ENCODE measurements around the gene WWC1. TPM values are rescaled to one million over a fixed set of nuclear protein-coding genes. Genes with fewer than 3 reads are reported as not detected.

Gene WWC1
- total RNA-seq, 1 experiment from 2014 or later, result 190 TPM

DNA sequence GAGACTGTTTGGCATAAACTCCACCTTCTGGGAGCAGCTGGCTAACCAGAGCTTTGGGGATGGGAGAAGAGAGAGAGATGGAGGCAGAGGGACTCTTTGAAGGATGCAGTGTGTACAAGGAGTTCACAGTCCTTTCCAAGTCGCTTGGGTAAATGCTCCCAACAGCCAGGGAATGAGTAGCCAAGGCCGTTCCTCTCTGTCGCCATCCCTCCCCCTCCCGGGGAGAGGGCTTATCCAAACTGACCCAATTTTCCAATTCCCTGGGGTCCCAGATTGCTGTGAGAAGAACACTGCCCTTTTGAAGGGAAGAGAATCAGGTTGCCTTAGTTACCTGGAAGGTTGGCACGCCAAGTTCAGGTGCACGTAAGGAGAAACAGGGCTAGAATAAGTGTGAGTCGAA lies 7.9 kb downstream of the WWC1 start:
- no peak for DNase-seq
- Mint-ChIP-seq H3K9me3 (ENCODE audit: low read depth, unreplicated experiment) (no peaks in the 10 kb centered on the region), H3K4me1 (ENCODE audit: low read depth, unreplicated experiment) (peaks cover 92% of the 10 kb centered on the region), H3K27me3 (ENCODE audit: unreplicated experiment) (no peaks in the 10 kb centered on the region), H3K4me3 (ENCODE audit: low read depth, unreplicated experiment) (peak overlapping the region; percentile 71), H3K27ac (ENCODE audit: unreplicated experiment) (no peak overlapping the region), H3K36me3 (ENCODE audit: insufficient read depth, unreplicated experiment) (peaks cover 81% of the 10 kb centered on the region)
- BruUV-seq (replicated peaks), result no TSS peak
- CTCF ChIA-PET, result interaction anchor here (1.4 kb wide), 1 partner anchor 16 kb away, joined by 4 read pairs; no protein-coding TSS in a partner anchor
- intact Hi-C loops (cut with micrococcal nuclease; ENCODE audit: unreplicated experiment), result no loop called here
- TF ChIP-seq, protein P1, sequence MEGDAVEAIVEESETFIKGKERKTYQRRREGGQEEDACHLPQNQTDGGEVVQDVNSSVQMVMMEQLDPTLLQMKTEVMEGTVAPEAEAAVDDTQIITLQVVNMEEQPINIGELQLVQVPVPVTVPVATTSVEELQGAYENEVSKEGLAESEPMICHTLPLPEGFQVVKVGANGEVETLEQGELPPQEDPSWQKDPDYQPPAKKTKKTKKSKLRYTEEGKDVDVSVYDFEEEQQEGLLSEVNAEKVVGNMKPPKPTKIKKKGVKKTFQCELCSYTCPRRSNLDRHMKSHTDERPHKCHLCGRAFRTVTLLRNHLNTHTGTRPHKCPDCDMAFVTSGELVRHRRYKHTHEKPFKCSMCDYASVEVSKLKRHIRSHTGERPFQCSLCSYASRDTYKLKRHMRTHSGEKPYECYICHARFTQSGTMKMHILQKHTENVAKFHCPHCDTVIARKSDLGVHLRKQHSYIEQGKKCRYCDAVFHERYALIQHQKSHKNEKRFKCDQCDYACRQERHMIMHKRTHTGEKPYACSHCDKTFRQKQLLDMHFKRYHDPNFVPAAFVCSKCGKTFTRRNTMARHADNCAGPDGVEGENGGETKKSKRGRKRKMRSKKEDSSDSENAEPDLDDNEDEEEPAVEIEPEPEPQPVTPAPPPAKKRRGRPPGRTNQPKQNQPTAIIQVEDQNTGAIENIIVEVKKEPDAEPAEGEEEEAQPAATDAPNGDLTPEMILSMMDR (IDR thresholded peaks at IDR 0.05; ENCODE audit: unreplicated experiment), result no peak

GRCh38 chr5:168300326-168301182 lies 9.1 kb downstream of the WWC1 start:
- no TSS peak for BruUV-seq (replicated peaks)
- TF ChIP-seq, protein P1 (IDR thresholded peaks at IDR 0.05; ENCODE audit: unreplicated experiment), result no peak
- H3K36me3 Mint-ChIP-seq (ENCODE audit: insufficient read depth, unreplicated experiment), result peaks cover 79% of the 10 kb centered on the region
- H3K9me3 Mint-ChIP-seq (ENCODE audit: low read depth, unreplicated experiment), result no peaks in the 10 kb centered on the region
- H3K27me3 Mint-ChIP-seq (ENCODE audit: unreplicated experiment), result no peaks in the 10 kb centered on the region
- peak overlapping the region; percentile 97 for H3K27ac Mint-ChIP-seq (ENCODE audit: unreplicated experiment)
- peak overlapping the region; percentile 71 for H3K4me3 Mint-ChIP-seq (ENCODE audit: low read depth, unreplicated experiment)
- intact Hi-C loops (cut with micrococcal nuclease; ENCODE audit: unreplicated experiment), result loop anchor here (1.0 kb wide), 1 partner anchor 16 kb away; no protein-coding TSS in a partner anchor
- DNase-seq, result no peak
- H3K4me1 Mint-ChIP-seq (ENCODE audit: low read depth, unreplicated experiment), result peaks cover 90% of the 10 kb centered on the region
- CTCF ChIA-PET, result interaction anchor here (0.6 to 2.9 kb wide), 9 partner anchors 10 to 732 kb away, joined by 3 to 37 read pairs (median 8); partner anchors contain the start of gene WWC1

- Mint-ChIP-seq H3K27ac (ENCODE audit: unreplicated experiment) (peak overlapping the region; percentile 97), H3K9me3 (ENCODE audit: low read depth, unreplicated experiment) (no peaks in the 10 kb centered on the region), H3K36me3 (ENCODE audit: insufficient read depth, unreplicated experiment) (peaks cover 71% of the 10 kb centered on the region), H3K4me1 (ENCODE audit: low read depth, unreplicated experiment) (peaks cover 90% of the 10 kb centered on the region), H3K4me3 (ENCODE audit: low read depth, unreplicated experiment) (peak overlapping the region; percentile 71), H3K27me3 (ENCODE audit: unreplicated experiment) (no peaks in the 10 kb centered on the region)
- CTCF ChIA-PET, result interaction anchor here (0.7 to 3.5 kb wide), 13 partner anchors 10 to 1734 kb away, joined by 3 to 41 read pairs (median 8); partner anchors contain the start of gene WWC1
- no TSS peak for BruUV-seq (replicated peaks)
- intact Hi-C loops (cut with micrococcal nuclease; ENCODE audit: unreplicated experiment), result loop anchor here (1.0 kb wide), 1 partner anchor 15 kb away; no protein-coding TSS in a partner anchor
- TF ChIP-seq, protein P1 (IDR thresholded peaks at IDR 0.05; ENCODE audit: unreplicated experiment), result no peak
- DNase-seq, result peak; percentile 90
These were observed 10.3 kb downstream of the WWC1 start for GRCh38 chr5:168301593-168302390.

DNA sequence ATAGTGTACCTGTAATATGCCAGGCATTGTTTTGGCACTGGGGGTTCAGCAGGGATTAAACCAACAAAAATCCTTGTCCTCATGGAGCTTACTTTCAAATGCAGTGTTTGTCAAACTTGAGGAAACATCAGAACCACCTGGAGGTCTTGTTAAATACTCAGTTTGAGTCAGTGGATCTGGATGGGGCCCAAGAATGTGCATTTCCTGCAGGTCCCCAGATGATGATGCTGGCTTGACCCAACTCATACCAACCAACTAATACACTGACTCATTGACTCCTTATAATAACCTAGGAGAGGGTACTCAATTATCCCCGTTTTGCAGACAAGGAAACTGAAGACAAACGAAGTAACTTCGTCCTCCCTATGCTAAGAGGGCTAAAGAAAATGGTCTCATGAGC lies 11.3 kb downstream of the WWC1 start:
- no TSS peak for BruUV-seq (replicated peaks)
- peaks cover 77% of the 10 kb centered on the region for H3K36me3 Mint-ChIP-seq (ENCODE audit: insufficient read depth, unreplicated experiment)
- CTCF ChIA-PET, result interaction anchor here (1.1 to 3.5 kb wide), 7 partner anchors 9 to 44 kb away, joined by 3 to 41 read pairs (median 9); partner anchors contain the start of gene WWC1
- intact Hi-C loops (cut with micrococcal nuclease; ENCODE audit: unreplicated experiment), result no loop called here
- H3K27me3 Mint-ChIP-seq (ENCODE audit: unreplicated experiment), result no peaks in the 10 kb centered on the region
- TF ChIP-seq, protein P1 (IDR thresholded peaks at IDR 0.05; ENCODE audit: unreplicated experiment), result no peak
- peak overlapping the region; percentile 71 for H3K4me3 Mint-ChIP-seq (ENCODE audit: low read depth, unreplicated experiment)
- no peaks in the 10 kb centered on the region for H3K9me3 Mint-ChIP-seq (ENCODE audit: low read depth, unreplicated experiment)
- no peak for DNase-seq
- H3K4me1 Mint-ChIP-seq (ENCODE audit: low read depth, unreplicated experiment), result peaks cover 97% of the 10 kb centered on the region
- H3K27ac Mint-ChIP-seq (ENCODE audit: unreplicated experiment), result peak overlapping the region; percentile 97

Measured in Calu3 (cell line).